IMR-90 (cell line): ENCODE data around the gene PLEKHG4. TPM values are rescaled to one million over a fixed set of nuclear protein-coding genes. Genes with fewer than 3 reads are reported as not detected.
A peak's percentile ranks its signal among the peaks of the same experiment; 100 is the strongest.

Source experiments
- ATAC-seq: fragments of 200-7000 bp; cut with Tn5 transposase; 2 replicates; pipeline ENCODE4 v1.9.1; 2020; ENCODE audit warnings: low read depth, mild to moderate bottlenecking, moderate library complexity
- BruUV-seq: library from RNA; stranded (reverse); fragments of 400-500 nt; replicated peaks from 2 replicates; lab custom pipeline; 2021; lab: Mats Ljungman, UMichigan
- CTCF ChIA-PET: fragments of 300-600 bp; formaldehyde crosslinking; extraction: SDS; loops from one replicate; lab custom pipeline; 2021; ENCODE audit warnings: antibody characterized with exemption; lab: Yijun Ruan, JAX
- POLR2A ChIA-PET: fragments of 300-600 bp; sonication (Branson Sonifier 250); formaldehyde crosslinking; loops from one replicate; lab custom pipeline; 2022; ENCODE audit warnings: antibody characterized with exemption; ENCODE audit not compliant: unreplicated experiment; lab: Charles Lee
- DNase-seq: peaks from one replicate; pipeline ENCODE4 v3.0.0; 2013
- H2AFZ ChIP-seq: replicated peaks from 2 replicates; pipeline ENCODE3; 2013; ENCODE audit warnings: low read length, mild to moderate bottlenecking; ENCODE audit not compliant: poor library complexity
- H2AK5ac ChIP-seq: 2 replicates; pipeline ENCODE4 v1.6.1; 2013; ENCODE audit warnings: low read depth, low read length, inconsistent platforms
- H2AK9ac ChIP-seq: replicated peaks from 2 replicates; pipeline ENCODE3; 2013; ENCODE audit warnings: mild to moderate bottlenecking, low read depth, low read length, moderate library complexity; ENCODE audit not compliant: poor library complexity
- H2BK120ac ChIP-seq: 2 replicates; pipeline ENCODE4 v1.6.1; 2013; ENCODE audit warnings: low read depth, low read length, inconsistent platforms
- H2BK15ac ChIP-seq: 3 replicates; pipeline ENCODE4 v1.6.1; 2013; ENCODE audit warnings: low read depth, low read length, inconsistent platforms
- H2BK20ac ChIP-seq: 2 replicates; pipeline ENCODE4 v1.6.1; 2013; ENCODE audit warnings: low read depth, mild to moderate bottlenecking, inconsistent platforms, low read length, moderate library complexity
- H2BK5ac ChIP-seq: 2 replicates; pipeline ENCODE4 v1.6.1; 2013; ENCODE audit warnings: mild to moderate bottlenecking, low read depth, low read length, inconsistent platforms; ENCODE audit not compliant: poor library complexity, severe bottlenecking
- H3K14ac ChIP-seq: replicated peaks from 2 replicates; pipeline ENCODE4 v1.6.1; 2013; ENCODE audit warnings: low read depth, low read length, inconsistent platforms
- H3K18ac ChIP-seq: 2 replicates; pipeline ENCODE4 v1.6.1; 2013; ENCODE audit warnings: low read depth, low read length, control low read depth
- H3K23ac ChIP-seq: 2 replicates; pipeline ENCODE4 v1.6.1; 2013; ENCODE audit warnings: low read depth, low read length, inconsistent platforms
- H3K27ac ChIP-seq: 2 replicates; pipeline ENCODE4 v1.5.1; 2013; ENCODE audit warnings: mild to moderate bottlenecking, control low read depth, low read length; ENCODE audit not compliant: insufficient read depth
- H3K27me3 ChIP-seq: 2 replicates; pipeline ENCODE4 v1.6.1; 2013; ENCODE audit warnings: low read length; ENCODE audit not compliant: control insufficient read depth, insufficient read depth
- H3K36me3 ChIP-seq: 2 replicates; pipeline ENCODE4 v1.6.1; 2013; ENCODE audit warnings: low read length, mixed read lengths; ENCODE audit not compliant: control insufficient read depth, insufficient read depth
- H3K4ac ChIP-seq: 2 replicates; pipeline ENCODE4 v1.6.1; 2013; ENCODE audit warnings: low read depth, low read length, inconsistent platforms
- H3K4me1 ChIP-seq: 2 replicates; pipeline ENCODE4 v1.6.1; 2013; ENCODE audit warnings: low read length, mixed read lengths; ENCODE audit not compliant: control insufficient read depth, insufficient read depth
- H3K4me2 ChIP-seq: 2 replicates; pipeline ENCODE4 v1.6.1; 2013; ENCODE audit warnings: low read depth, mild to moderate bottlenecking, control low read depth, low read length, moderate library complexity
- H3K4me3 ChIP-seq: 2 replicates; pipeline ENCODE4 v1.5.1; 2013; ENCODE audit warnings: low read depth, mild to moderate bottlenecking, control low read depth, low read length, moderate library complexity; ENCODE audit not compliant: insufficient read depth
- H3K56ac ChIP-seq: 2 replicates; pipeline ENCODE4 v1.6.1; 2013; ENCODE audit warnings: low read length, inconsistent platforms; ENCODE audit not compliant: insufficient read depth; ENCODE audit errors: extremely low read depth
- H3K79me1 ChIP-seq, 2 experiments: 2 replicates each; pipeline ENCODE4 v1.6.1; 2013; ENCODE audit warnings: low read length in 2 of 2, inconsistent platforms in 1 of 2, low read depth in 1 of 2
- H3K9ac ChIP-seq: 2 replicates; pipeline ENCODE4 v1.6.1; 2013; ENCODE audit warnings: low read depth, low read length, control low read depth
- H3K9me1 ChIP-seq: 2 replicates; pipeline ENCODE4 v1.6.1; 2013; ENCODE audit warnings: low read length, inconsistent platforms; ENCODE audit not compliant: insufficient read depth
- H3K9me3 ChIP-seq: 2 replicates; pipeline ENCODE4 v1.6.1; 2013; ENCODE audit warnings: low read length; ENCODE audit not compliant: control insufficient read depth, insufficient read depth
- H4K20me1 ChIP-seq: 2 replicates; pipeline ENCODE4 v1.6.1; 2013; ENCODE audit warnings: low read length, inconsistent platforms; ENCODE audit not compliant: insufficient read depth
- H4K5ac ChIP-seq: 2 replicates; pipeline ENCODE4 v1.6.1; 2013; ENCODE audit warnings: mild to moderate bottlenecking, low read depth, low read length, control low read depth
- H4K8ac ChIP-seq, 2 experiments: 2 replicates each; pipeline ENCODE4 v1.6.1; 2013; ENCODE audit warnings: low read depth in 2 of 2, low read length in 2 of 2, control low read depth in 1 of 2, inconsistent platforms in 1 of 2
- H4K91ac ChIP-seq: 2 replicates; pipeline ENCODE4 v1.6.1; 2013; ENCODE audit warnings: low read depth, low read length, inconsistent platforms; ENCODE audit not compliant: insufficient read depth
- BHLHE40 ChIP-seq: fragments of 150-350 bp; IDR thresholded peaks from 2 replicates; pipeline ENCODE4 v1.6.1; 2016; ENCODE audit warnings: mild to moderate bottlenecking, low read depth, low read length
- CEBPB ChIP-seq: IDR thresholded peaks from 2 replicates; pipeline ENCODE4 v1.6.1; 2012; ENCODE audit warnings: low read depth, low read length, improper control_type of control experiment
- CHD1 ChIP-seq: IDR thresholded peaks from 2 replicates; pipeline ENCODE4 v1.6.1; 2012; ENCODE audit warnings: low read depth, low read length, improper control_type of control experiment
- MAZ ChIP-seq: IDR thresholded peaks from 2 replicates; pipeline ENCODE4 v1.6.1; 2012; ENCODE audit warnings: low read depth, mild to moderate bottlenecking, low read length, improper control_type of control experiment, moderate library complexity, borderline replicate concordance
- NFE2L2 ChIP-seq: fragments of 150-350 bp; IDR thresholded peaks from 2 replicates; pipeline ENCODE4 v1.6.1; 2016; ENCODE audit warnings: low read depth, mild to moderate bottlenecking, low read length
- POLR2A ChIP-seq: IDR thresholded peaks from 2 replicates; pipeline ENCODE4 v1.6.1; 2012; ENCODE audit warnings: mild to moderate bottlenecking, low read depth, low read length
- RAD21 ChIP-seq: IDR thresholded peaks from 2 replicates; pipeline ENCODE4 v1.6.1; 2012; ENCODE audit warnings: low read length, improper control_type of control experiment
- RCOR1 ChIP-seq: IDR thresholded peaks from 2 replicates; pipeline ENCODE4 v1.6.1; 2012; ENCODE audit warnings: mild to moderate bottlenecking, low read length, improper control_type of control experiment; ENCODE audit not compliant: insufficient replicate concordance
- RFX5 ChIP-seq: IDR thresholded peaks from 2 replicates; pipeline ENCODE4 v1.8.0; 2012; ENCODE audit warnings: low read depth, mild to moderate bottlenecking, low read length, moderate library complexity
- WGBS, 2 experiments: methylation state at CpG; one replicate each; pipeline versions ENCODE4 v1.1.5 to v1.1.7; 2013; ENCODE audit warnings: missing lambda C conversion rate in 2 of 2; ENCODE audit not compliant: insufficient read length in 1 of 2; ENCODE audit errors: extremely low coverage in 2 of 2; 5-methylcytosine and 5-hydroxymethylcytosine counted together
- dilution Hi-C: fragments of 300-500 bp; cut with HindIII; formaldehyde crosslinking; loops from one replicate; pipeline ENCODE4 v1.14.3; 2018; ENCODE audit warnings: low sequenced_read_pairs; ENCODE audit not compliant: unreplicated experiment
- in situ Hi-C: fragments of 300-500 bp; cut with MboI; formaldehyde crosslinking; loops from 3 replicates; pipeline ENCODE4 v1.14.3; 2019; ENCODE audit warnings: low sequenced_read_pairs, inconsistent platforms, mixed read lengths
- intact Hi-C: fragments of 100-400 bp; cut with micrococcal nuclease; formaldehyde crosslinking; loops from 2 replicates; pipeline ENCODE4 v1.10.0; 2022
- polyA plus RNA-seq, 3 experiments: library from polyadenylated mRNA; depleted of rRNA; stranded (reverse); fragments of >200 nt; gene quantifications; 2 replicates each; pipeline ENCODE4 v1.2.3, GENCODE V29; 2012; ENCODE audit warnings: low replicate concordance in 1 of 3
- total RNA-seq: library from RNA; depleted of rRNA; stranded (reverse); fragments of >200 nt; gene quantifications from 2 replicates; pipeline ENCODE4 v1.2.3, GENCODE V29; 2012

The PLEKHG4 gene
- total and polyA plus RNA-seq, 2 of the 4 experiments (the other 2 are of a cell fraction) = 14.0 to 50.7 TPM

GRCh38 chr16:67280090-67281015 is 1.0 kb downstream of the PLEKHG4 start:
- no TSS peak for BruUV-seq
- Histone ChIP-seq H3K4ac (0 out of 2 replicates have a peak overlapping the region, but pooled peaks have one; percentile 58), H3K4me3 (no peak overlapping the region), H3K9me3 (no peaks in the 10 kb centered on the region), H2BK20ac (0 out of 2 replicates have a peak overlapping the region, but pooled peaks have one; percentile 1), H2BK120ac (peak overlapping the region; percentile 39; the same call in 1 of the 2 replicates), H3K9me1 (peaks cover 29% of the 10 kb centered on the region), H3K79me1 (peaks cover 11 to 32% of the 10 kb centered on the region in 2 experiments; a peak in 3 of 4 replicates), H2AK9ac (peak overlapping the region; percentile 94), H3K56ac (no peak overlapping the region), H3K9ac (no peak overlapping the region), H4K91ac (no peak overlapping the region), H4K8ac (peak overlapping the region in 1 of 2 experiments; percentile 72; a peak in 1 of 4 replicates), H2AFZ (no peak overlapping the region), H3K36me3 (0 out of 2 replicates have a peak, but pooled peaks cover 3% of the 10 kb centered on the region), H4K20me1 (0 out of 2 replicates have a peak, but pooled peaks cover 4% of the 10 kb centered on the region), H4K5ac (peak overlapping the region; percentile 62; the same call in 1 of the 2 replicates), H3K27me3 (no peaks in the 10 kb centered on the region), H2BK5ac (no peak overlapping the region), H2AK5ac (peak overlapping the region; percentile 95; the same call in 1 of the 2 replicates), H3K4me2 (no peak overlapping the region), H3K23ac (no peak overlapping the region), H3K18ac (no peak overlapping the region), H2BK15ac (no peak overlapping the region; the same call in 2 of the 3 replicates), H3K27ac (no peak overlapping the region), H3K14ac (no peak overlapping the region), H3K4me1 (peaks cover 26% of the 10 kb centered on the region)
- 93% methylated on average over 3 of the region's 15 CpGs; no CpG with 5 or more reads in 1 of the 2 experiments for WGBS, 2 experiments
- ATAC-seq (no peak), DNase-seq (no peak)
- ChIA-PET POLR2A (no interaction called here), CTCF (no interaction called here)
- in situ Hi-C loops = no loop called here
- no peak for TF ChIP-seq BHLHE40
- TF ChIP-seq MAZ = no peak
- TF ChIP-seq CEBPB = no peak
- TF ChIP-seq CHD1 = no peak
- TF ChIP-seq RAD21 = no peak
- no peak for TF ChIP-seq RFX5
- TF ChIP-seq POLR2A = no peak
- TF ChIP-seq RCOR1 = no peak
- no peak for TF ChIP-seq NFE2L2
- dilution Hi-C loops = no loop called here
- intact Hi-C loops = no loop called here
